Measurements from ENCODE around the gene TMEM184B.

Gene TMEM184B

GRCh38 chr22:38314051-38314932 is 41.5 kb upstream of the TMEM184B start:
- peak overlapping the region; percentile 66 to 84 for H3K4me3 ChIP-seq (ENCODE audit: low read depth in 1 of 2, low read length in 2 of 2)
- H3K27ac ChIP-seq (ENCODE audit: low read length) = peak overlapping the region; percentile 89
- no peaks in the 10 kb centered on the region for H3K27me3 ChIP-seq (ENCODE audit: low read depth, low read length)
- no peaks in the 10 kb centered on the region for H3K9me3 ChIP-seq (ENCODE audit: control insufficient read depth in 1 of 2, low read length in 2 of 2)
- H3K36me3 ChIP-seq (ENCODE audit: control insufficient read depth in 1 of 2, insufficient read depth in 2 of 2, low read length in 2 of 2) = peaks cover 0 to 13% of the 10 kb centered on the region in 2 donors
- H3K4me1 ChIP-seq (ENCODE audit: control insufficient read depth in 1 of 2, insufficient read depth in 2 of 2, low read length in 2 of 2) = peaks cover 27 to 68% of the 10 kb centered on the region in 2 donors

- Histone ChIP-seq H3K4me1 (ENCODE audit: control insufficient read depth in 1 of 2, insufficient read depth in 2 of 2, low read length in 2 of 2) (peaks cover 27 to 76% of the 10 kb centered on the region in 2 donors), H3K27me3 (ENCODE audit: low read depth, low read length) (no peaks in the 10 kb centered on the region), H3K36me3 (ENCODE audit: control insufficient read depth in 1 of 2, insufficient read depth in 2 of 2, low read length in 2 of 2) (peaks cover 2 to 16% of the 10 kb centered on the region in 2 donors), H3K4me3 (ENCODE audit: low read depth in 1 of 2, low read length in 2 of 2) (peak overlapping the region; percentile 33 to 66), H3K9me3 (ENCODE audit: control insufficient read depth in 1 of 2, low read length in 2 of 2) (no peaks in the 10 kb centered on the region), H3K27ac (ENCODE audit: low read length) (peak overlapping the region; percentile 89)
Measured at GRCh38 chr22:38313384-38313955, 40.7 kb upstream of the TMEM184B start.

DNA sequence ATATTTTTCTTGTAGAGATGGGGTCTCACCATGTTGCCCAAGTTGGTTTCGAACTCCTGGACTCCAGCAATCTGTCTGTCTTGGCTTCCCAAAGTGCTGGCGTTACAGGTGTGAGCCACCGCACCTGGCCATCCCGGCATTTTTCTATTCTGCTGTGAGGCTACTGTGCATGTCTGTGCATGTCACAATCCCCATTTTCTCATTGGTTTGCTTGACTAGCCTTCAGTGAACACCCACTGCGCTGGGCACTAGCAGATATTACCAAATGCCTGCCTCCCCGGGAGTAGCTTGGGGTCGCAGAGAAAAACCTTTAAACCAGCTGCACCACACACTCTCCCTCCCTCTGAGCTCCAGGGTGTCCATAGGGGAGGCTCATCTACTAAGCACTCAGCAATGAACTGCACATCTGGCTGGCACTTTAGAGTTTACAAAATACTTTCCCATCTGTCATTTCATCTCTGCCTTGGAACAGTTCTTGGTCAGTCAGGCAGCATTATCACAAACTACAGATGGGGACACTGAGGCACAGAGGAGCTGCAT is 39.5 kb upstream of the TMEM184B start:
- peaks cover 21 to 75% of the 10 kb centered on the region in 2 donors for H3K4me1 ChIP-seq (ENCODE audit: control insufficient read depth in 1 of 2, insufficient read depth in 2 of 2, low read length in 2 of 2)
- no peaks in the 10 kb centered on the region for H3K27me3 ChIP-seq (ENCODE audit: low read depth, low read length)
- peaks cover 8 to 11% of the 10 kb centered on the region in 2 donors for H3K36me3 ChIP-seq (ENCODE audit: control insufficient read depth in 1 of 2, insufficient read depth in 2 of 2, low read length in 2 of 2)
- peak overlapping the region; percentile 89 for H3K27ac ChIP-seq (ENCODE audit: low read length)
- H3K9me3 ChIP-seq (ENCODE audit: control insufficient read depth in 1 of 2, low read length in 2 of 2) = no peaks in the 10 kb centered on the region
- H3K4me3 ChIP-seq (ENCODE audit: low read depth in 1 of 2, low read length in 2 of 2) = no peak overlapping the region

GRCh38 chr22:38311323-38311620 is 38.5 kb upstream of the TMEM184B start:
- Histone ChIP-seq H3K9me3 (ENCODE audit: control insufficient read depth in 1 of 2, low read length in 2 of 2) (no peaks in the 10 kb centered on the region), H3K36me3 (ENCODE audit: control insufficient read depth in 1 of 2, insufficient read depth in 2 of 2, low read length in 2 of 2) (peaks cover 8 to 11% of the 10 kb centered on the region in 2 donors), H3K4me3 (ENCODE audit: low read depth in 1 of 2, low read length in 2 of 2) (no peak overlapping the region), H3K27ac (ENCODE audit: low read length) (peak overlapping the region; percentile 74), H3K27me3 (ENCODE audit: low read depth, low read length) (no peaks in the 10 kb centered on the region), H3K4me1 (ENCODE audit: control insufficient read depth in 1 of 2, insufficient read depth in 2 of 2, low read length in 2 of 2) (peaks cover 21 to 76% of the 10 kb centered on the region in 2 donors)

- peaks cover 21 to 79% of the 10 kb centered on the region in 2 donors for H3K4me1 ChIP-seq (ENCODE audit: control insufficient read depth in 1 of 2, insufficient read depth in 2 of 2, low read length in 2 of 2)
- no peaks in the 10 kb centered on the region for H3K9me3 ChIP-seq (ENCODE audit: control insufficient read depth in 1 of 2, low read length in 2 of 2)
- no peaks in the 10 kb centered on the region for H3K27me3 ChIP-seq (ENCODE audit: low read depth, low read length)
- peaks cover 8 to 11% of the 10 kb centered on the region in 2 donors for H3K36me3 ChIP-seq (ENCODE audit: control insufficient read depth in 1 of 2, insufficient read depth in 2 of 2, low read length in 2 of 2)
- H3K4me3 ChIP-seq (ENCODE audit: low read depth in 1 of 2, low read length in 2 of 2) = no peak overlapping the region
- peak overlapping the region; percentile 74 for H3K27ac ChIP-seq (ENCODE audit: low read length)
Measured at GRCh38 chr22:38310518-38311322, 37.9 kb upstream of the TMEM184B start.

- H3K4me3 ChIP-seq (ENCODE audit: low read depth in 1 of 2, low read length in 2 of 2) = no peak overlapping the region
- H3K27ac ChIP-seq (ENCODE audit: low read length) = peak overlapping the region; percentile 74
- H3K9me3 ChIP-seq (ENCODE audit: control insufficient read depth in 1 of 2, low read length in 2 of 2) = no peaks in the 10 kb centered on the region
- peaks cover 21 to 79% of the 10 kb centered on the region in 2 donors for H3K4me1 ChIP-seq (ENCODE audit: control insufficient read depth in 1 of 2, insufficient read depth in 2 of 2, low read length in 2 of 2)
- H3K36me3 ChIP-seq (ENCODE audit: control insufficient read depth in 1 of 2, insufficient read depth in 2 of 2, low read length in 2 of 2) = peaks cover 8 to 11% of the 10 kb centered on the region in 2 donors
- no peaks in the 10 kb centered on the region for H3K27me3 ChIP-seq (ENCODE audit: low read depth, low read length)
Measured at GRCh38 chr22:38309614-38310517, 37.1 kb upstream of the TMEM184B start.

DNA sequence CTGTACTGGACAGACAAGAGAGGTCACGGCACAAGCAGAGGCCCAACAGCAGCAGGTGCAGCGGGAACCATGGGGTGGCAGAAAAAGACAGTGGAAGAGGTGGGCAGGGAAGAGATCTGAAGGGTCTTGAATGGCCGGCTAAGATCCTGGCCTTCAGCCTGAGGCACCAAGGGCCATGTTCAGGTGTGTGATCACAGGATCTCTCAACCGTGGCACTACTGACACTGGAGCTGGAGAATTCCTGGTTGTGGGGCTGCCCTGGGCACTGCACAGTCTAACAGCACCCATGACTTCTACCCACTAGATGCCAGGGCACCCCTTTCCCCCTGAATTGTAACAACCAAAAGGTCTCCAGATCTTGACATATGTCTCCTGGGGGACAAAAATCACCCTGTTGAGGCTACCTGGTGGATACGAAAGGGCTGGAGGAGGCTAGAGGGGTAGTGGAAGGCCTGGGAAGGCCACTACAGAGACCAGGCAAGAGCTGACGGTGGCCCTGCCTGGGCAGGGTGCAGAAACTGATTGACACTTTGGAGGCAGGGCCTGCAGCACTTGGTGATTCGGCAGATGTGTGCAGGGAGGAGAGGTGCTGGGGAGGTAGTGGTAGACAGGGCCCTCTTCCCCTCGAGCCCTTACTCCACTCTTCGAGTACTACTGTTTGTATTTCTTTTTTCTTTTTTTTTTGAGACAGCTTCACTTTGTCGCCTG is 36.1 kb upstream of the TMEM184B start:
- H3K4me1 ChIP-seq (ENCODE audit: control insufficient read depth in 1 of 2, insufficient read depth in 2 of 2, low read length in 2 of 2) = peaks cover 28 to 79% of the 10 kb centered on the region in 2 donors
- H3K36me3 ChIP-seq (ENCODE audit: control insufficient read depth in 1 of 2, insufficient read depth in 2 of 2, low read length in 2 of 2) = peaks cover 8 to 11% of the 10 kb centered on the region in 2 donors
- no peaks in the 10 kb centered on the region for H3K27me3 ChIP-seq (ENCODE audit: low read depth, low read length)
- no peaks in the 10 kb centered on the region for H3K9me3 ChIP-seq (ENCODE audit: control insufficient read depth in 1 of 2, low read length in 2 of 2)
- H3K27ac ChIP-seq (ENCODE audit: low read length) = no peak overlapping the region
- no peak overlapping the region for H3K4me3 ChIP-seq (ENCODE audit: low read depth in 1 of 2, low read length in 2 of 2)

- peaks cover 18 to 27% of the 10 kb centered on the region in 2 donors for H3K36me3 ChIP-seq (ENCODE audit: control insufficient read depth in 1 of 2, insufficient read depth in 2 of 2, low read length in 2 of 2)
- H3K27me3 ChIP-seq (ENCODE audit: low read depth, low read length) = no peaks in the 10 kb centered on the region
- no peak overlapping the region for H3K4me3 ChIP-seq (ENCODE audit: low read depth in 1 of 2, low read length in 2 of 2)
- no peaks in the 10 kb centered on the region for H3K9me3 ChIP-seq (ENCODE audit: control insufficient read depth in 1 of 2, low read length in 2 of 2)
- peak overlapping the region; percentile 50 for H3K27ac ChIP-seq (ENCODE audit: low read length)
- peaks cover 21 to 59% of the 10 kb centered on the region in 2 donors for H3K4me1 ChIP-seq (ENCODE audit: control insufficient read depth in 1 of 2, insufficient read depth in 2 of 2, low read length in 2 of 2)
Measured at GRCh38 chr22:38305471-38306448, 33.0 kb upstream of the TMEM184B start.

DNA sequence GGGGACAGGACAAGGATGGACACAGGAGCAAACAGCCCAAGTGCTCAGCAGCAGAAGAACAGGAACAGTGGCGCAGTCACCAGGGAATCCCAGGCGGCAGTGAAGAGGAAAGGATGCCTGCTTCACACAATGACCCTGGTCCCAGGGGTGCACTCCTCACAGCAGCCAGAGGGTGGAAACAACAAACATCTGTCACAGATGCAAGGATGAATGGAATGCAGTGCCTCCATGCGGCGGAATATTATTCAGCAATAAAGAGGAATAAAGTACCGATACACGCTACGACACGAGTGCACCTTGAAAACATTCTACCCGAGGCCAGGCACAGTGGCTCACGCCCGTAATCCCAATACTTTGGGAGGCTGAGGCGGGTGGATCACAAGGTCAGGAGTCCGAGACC is 31.7 kb upstream of the TMEM184B start:
- no peak overlapping the region for H3K4me3 ChIP-seq (ENCODE audit: low read depth in 1 of 2, low read length in 2 of 2)
- peaks cover 10 to 46% of the 10 kb centered on the region in 2 donors for H3K4me1 ChIP-seq (ENCODE audit: control insufficient read depth in 1 of 2, insufficient read depth in 2 of 2, low read length in 2 of 2)
- H3K27ac ChIP-seq (ENCODE audit: low read length) = no peak overlapping the region
- H3K27me3 ChIP-seq (ENCODE audit: low read depth, low read length) = no peaks in the 10 kb centered on the region
- no peaks in the 10 kb centered on the region for H3K9me3 ChIP-seq (ENCODE audit: control insufficient read depth in 1 of 2, low read length in 2 of 2)
- peaks cover 31 to 36% of the 10 kb centered on the region in 2 donors for H3K36me3 ChIP-seq (ENCODE audit: control insufficient read depth in 1 of 2, insufficient read depth in 2 of 2, low read length in 2 of 2)

Measured in muscle layer of duodenum (tissue), 2 donors.